Natural killer cell (primary cell): Measurements from ENCODE around the gene CEP44. TPM values are rescaled to one million over a fixed set of nuclear protein-coding genes. Genes with fewer than 3 reads are reported as not detected.

Source experiments
- ATAC-seq, 3 donors: fragments of 150-1000 bp in 2 of 3; fragments of 200-7000 bp in 1 of 3; cut with Tn5 transposase; 1 replicate in 1 of 3; 2 replicates in 2 of 3; pipeline ENCODE4 v1.10.0; 2021; ENCODE audit warnings: mild to moderate bottlenecking in 2 of 3, moderate library complexity in 2 of 3
- DNase-seq, 2 donors: peaks; one replicate each; pipeline versions ENCODE4 v3.0.0 to v3.0.0-alpha.2; 2013 to 2021; ENCODE audit warnings: mixed read lengths in 1 of 2
- H3K27ac ChIP-seq: one replicate; pipeline ENCODE4 v1.5.1; 2013; ENCODE audit warnings: mild to moderate bottlenecking, low read length
- H3K27me3 ChIP-seq: one replicate; pipeline ENCODE4 v1.6.1; 2013; ENCODE audit warnings: low read length; ENCODE audit not compliant: control insufficient read depth, insufficient read depth
- H3K36me3 ChIP-seq: one replicate; pipeline ENCODE4 v1.6.1; 2013; ENCODE audit warnings: low read length; ENCODE audit not compliant: control insufficient read depth, insufficient read depth
- H3K4me1 ChIP-seq: one replicate; pipeline ENCODE4 v1.6.1; 2013; ENCODE audit warnings: low read length; ENCODE audit not compliant: control insufficient read depth, insufficient read depth
- H3K4me3 ChIP-seq: one replicate; pipeline ENCODE4 v1.5.1; 2013; ENCODE audit warnings: low read length
- H3K9me3 ChIP-seq: one replicate; pipeline ENCODE4 v1.6.1; 2013; ENCODE audit warnings: low read length; ENCODE audit not compliant: control insufficient read depth, insufficient read depth
- H3K27ac Mint-ChIP-seq, 2 donors: one replicate each; pipeline ENCODE4 v1.8.0; 2022; ENCODE audit warnings: mild to moderate bottlenecking in 2 of 2, mixed read lengths in 2 of 2, moderate library complexity in 1 of 2
- H3K27me3 Mint-ChIP-seq, 2 donors: one replicate each; pipeline ENCODE4 v1.8.0; 2022; ENCODE audit warnings: low read depth in 2 of 2, mixed read lengths in 2 of 2
- H3K36me3 Mint-ChIP-seq: one replicate; pipeline ENCODE4 v1.8.0; 2022; ENCODE audit warnings: mixed read lengths
- H3K4me1 Mint-ChIP-seq, 2 donors: one replicate each; pipeline ENCODE4 v1.8.0; 2022; ENCODE audit warnings: mixed read lengths in 2 of 2
- H3K4me3 Mint-ChIP-seq: one replicate; pipeline ENCODE4 v1.8.0; 2022; ENCODE audit warnings: mild to moderate bottlenecking, moderate library complexity, mixed read lengths
- H3K9me3 Mint-ChIP-seq, 2 donors: one replicate each; pipeline ENCODE4 v1.8.0; 2022; ENCODE audit warnings: mixed read lengths in 2 of 2
- CTCF ChIP-seq: fragments of 200-600 bp; IDR thresholded peaks from one replicate; pipeline ENCODE4 v1.8.0; 2022; ENCODE audit warnings: antibody characterized with exemption
- WGBS: methylation state at CpG from one replicate; pipeline ENCODE4 v1.1.7; 2013; ENCODE audit warnings: missing lambda C conversion rate; ENCODE audit not compliant: insufficient coverage; 5-methylcytosine and 5-hydroxymethylcytosine counted together
- intact Hi-C: fragments of 100-400 bp; cut with micrococcal nuclease; formaldehyde crosslinking; loops from one replicate; pipeline ENCODE4 v1.14.2; 2022
- total RNA-seq, 4 donors: library from RNA; stranded (reverse); fragments of 120-200 nt in 1 of 4; gene quantifications; one replicate each; pipeline versions ENCODE4 v1.2.3 to v1.2.4, GENCODE V29; 2013 to 2022

The CEP44 gene
- total RNA-seq, 3 donors from 2014 or later (not counting 1 experiment from before 2014, with no cell fraction given): 21.7 to 25.2 (median 23.4) TPM

- H3K4me3 Mint-ChIP-seq: no peak overlapping the region
- no peak for ATAC-seq
These were observed 29.1 kb upstream of the CEP44 start for GRCh38 chr4:174254613-174255012.

GRCh38 chr4:174255374-174255773 lies 28.3 kb upstream of the CEP44 start:
- ATAC-seq (no peak), DNase-seq (no peak)
- no CpG with 5 or more reads among the region's 1 CpG for WGBS
- H3K9me3 Mint-ChIP-seq: no peaks in the 10 kb centered on the region
- Histone ChIP-seq H3K4me1 (no peaks in the 10 kb centered on the region), H3K36me3 (peaks cover 28% of the 10 kb centered on the region), H3K27ac (no peak overlapping the region), H3K27me3 (no peaks in the 10 kb centered on the region), H3K9me3 (no peaks in the 10 kb centered on the region), H3K4me3 (no peak overlapping the region)
- intact Hi-C loops: no loop called here
- no peaks in the 10 kb centered on the region for H3K36me3 Mint-ChIP-seq
- no peak overlapping the region for H3K27ac Mint-ChIP-seq
- peaks cover 0 to 4% of the 10 kb centered on the region in 2 donors for H3K4me1 Mint-ChIP-seq
- no peak for TF ChIP-seq CTCF
- no peak overlapping the region for H3K4me3 Mint-ChIP-seq
- H3K27me3 Mint-ChIP-seq: no peaks in the 10 kb centered on the region

More at GRCh38 chr4:174254613-174255012, 29.1 kb upstream of the CEP44 start:
- Histone ChIP-seq H3K36me3 (peaks cover 24% of the 10 kb centered on the region), H3K27me3 (no peaks in the 10 kb centered on the region), H3K27ac (no peak overlapping the region), H3K4me3 (no peak overlapping the region), H3K9me3 (no peaks in the 10 kb centered on the region), H3K4me1 (no peaks in the 10 kb centered on the region)
- H3K27me3 Mint-ChIP-seq: no peaks in the 10 kb centered on the region
- no peak overlapping the region for H3K27ac Mint-ChIP-seq
- peaks cover 0 to 4% of the 10 kb centered on the region in 2 donors for H3K4me1 Mint-ChIP-seq
- no peak for TF ChIP-seq CTCF
- intact Hi-C loops: no loop called here
- H3K36me3 Mint-ChIP-seq: no peaks in the 10 kb centered on the region
- no peak for DNase-seq
- no peaks in the 10 kb centered on the region for H3K9me3 Mint-ChIP-seq
- WGBS: 100% methylated on average over 1 of the region's 1 CpG

DNA sequence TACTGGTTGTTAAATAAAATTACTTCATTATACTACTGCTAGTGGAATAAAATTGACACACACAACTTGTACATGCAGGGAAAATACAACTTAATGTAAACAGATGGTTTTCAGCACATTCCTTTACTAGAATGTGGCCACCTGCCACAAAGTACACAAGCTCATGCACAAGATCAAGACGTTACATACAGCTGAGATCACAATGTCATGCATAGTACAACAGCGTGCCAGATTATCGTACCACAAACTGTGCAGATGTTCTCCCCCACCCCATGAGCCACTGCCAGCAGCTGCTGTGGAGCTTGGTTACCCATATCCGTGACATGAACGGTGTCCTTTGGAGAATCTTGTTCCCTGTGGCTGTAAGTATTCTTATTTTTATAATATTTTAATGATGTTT lies 27.9 kb upstream of the CEP44 start:
- WGBS: 92% methylated on average over 3 of the region's 5 CpGs
- H3K27ac ChIP-seq: no peak overlapping the region
- H3K4me3 ChIP-seq: no peak overlapping the region
- no peak for TF ChIP-seq CTCF
- intact Hi-C loops: no loop called here
- Mint-ChIP-seq H3K27ac (no peak overlapping the region), H3K27me3 (no peaks in the 10 kb centered on the region), H3K4me1 (peaks cover 0 to 4% of the 10 kb centered on the region in 2 donors), H3K9me3 (no peaks in the 10 kb centered on the region), H3K4me3 (no peak overlapping the region), H3K36me3 (no peaks in the 10 kb centered on the region)
- H3K4me1 ChIP-seq: no peaks in the 10 kb centered on the region
- H3K9me3 ChIP-seq: no peaks in the 10 kb centered on the region
- ATAC-seq: no peak
- peaks cover 28% of the 10 kb centered on the region for H3K36me3 ChIP-seq
- DNase-seq: no peak
- H3K27me3 ChIP-seq: no peaks in the 10 kb centered on the region

GRCh38 chr4:174256277-174256713 lies 27.4 kb upstream of the CEP44 start:
- Histone ChIP-seq H3K27me3 (no peaks in the 10 kb centered on the region), H3K9me3 (no peaks in the 10 kb centered on the region), H3K4me3 (no peak overlapping the region), H3K36me3 (peaks cover 28% of the 10 kb centered on the region), H3K27ac (no peak overlapping the region), H3K4me1 (no peaks in the 10 kb centered on the region)
- no peaks in the 10 kb centered on the region for H3K36me3 Mint-ChIP-seq
- no peaks in the 10 kb centered on the region for H3K9me3 Mint-ChIP-seq
- no peak for TF ChIP-seq CTCF
- H3K4me3 Mint-ChIP-seq: no peak overlapping the region
- intact Hi-C loops: no loop called here
- H3K27me3 Mint-ChIP-seq: no peaks in the 10 kb centered on the region
- H3K27ac Mint-ChIP-seq: no peak overlapping the region
- H3K4me1 Mint-ChIP-seq: peaks cover 0 to 4% of the 10 kb centered on the region in 2 donors
- WGBS: no CpG with 5 or more reads among the region's 1 CpG
- ATAC-seq: no peak
- DNase-seq: no peak
